ENCODE results near the gene SLC11A1. TPM values are rescaled to one million over a fixed set of nuclear protein-coding genes. Genes with fewer than 3 reads are reported as not detected.

Gene SLC11A1
- total RNA-seq, 2 experiments from 2014 or later, result 0.17 TPM

DNA sequence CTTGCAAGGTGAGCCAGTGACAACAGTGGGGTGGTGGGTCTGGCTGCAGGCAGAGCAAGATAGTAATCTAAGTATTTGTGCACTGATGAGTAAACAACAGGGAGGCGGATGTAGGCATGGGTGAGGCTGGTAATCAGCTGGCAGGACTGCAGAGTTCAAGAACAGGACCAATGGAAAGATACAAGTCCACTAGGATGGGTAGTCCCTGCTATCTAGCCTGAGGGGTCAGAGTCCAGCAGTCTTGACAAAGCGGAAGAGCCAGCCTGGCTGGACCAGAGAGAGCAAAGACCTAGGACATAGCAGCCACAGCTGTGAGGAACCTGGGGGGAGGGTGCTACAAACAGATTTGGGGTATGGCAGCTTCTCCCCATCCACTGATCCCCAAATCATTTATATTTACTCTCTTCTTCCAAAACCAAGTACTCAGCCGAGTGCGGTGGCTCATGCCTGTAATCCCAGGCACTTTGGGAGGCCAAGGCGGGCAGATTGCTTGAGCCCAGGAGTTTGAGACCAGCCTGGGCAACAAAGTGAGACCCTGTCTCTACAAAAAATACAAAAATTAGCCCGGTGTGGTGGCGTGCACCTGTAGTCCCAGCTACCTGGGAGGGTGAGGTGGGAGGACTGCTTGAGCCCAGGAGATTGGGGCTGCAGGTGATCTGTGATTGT lies 62.8 kb downstream of the SLC11A1 start:
- no peak for DNase-seq
- Mint-ChIP-seq H3K27ac (peak overlapping the region; percentile 58), H3K4me1 (peaks cover 4% of the 10 kb centered on the region), H3K27me3 (no peaks in the 10 kb centered on the region), H3K36me3 (ENCODE audit: low read depth) (peaks cover 15% of the 10 kb centered on the region), H3K4me3 (no peak overlapping the region), H3K9me3 (no peaks in the 10 kb centered on the region)
- CTCF ChIA-PET, result interaction anchor here (0.6 to 1.6 kb wide), 3 partner anchors 11 to 105 kb away, joined by 3 to 7 read pairs (median 4); no protein-coding TSS in a partner anchor
- POLR2A ChIA-PET, result no interaction called here

DNA sequence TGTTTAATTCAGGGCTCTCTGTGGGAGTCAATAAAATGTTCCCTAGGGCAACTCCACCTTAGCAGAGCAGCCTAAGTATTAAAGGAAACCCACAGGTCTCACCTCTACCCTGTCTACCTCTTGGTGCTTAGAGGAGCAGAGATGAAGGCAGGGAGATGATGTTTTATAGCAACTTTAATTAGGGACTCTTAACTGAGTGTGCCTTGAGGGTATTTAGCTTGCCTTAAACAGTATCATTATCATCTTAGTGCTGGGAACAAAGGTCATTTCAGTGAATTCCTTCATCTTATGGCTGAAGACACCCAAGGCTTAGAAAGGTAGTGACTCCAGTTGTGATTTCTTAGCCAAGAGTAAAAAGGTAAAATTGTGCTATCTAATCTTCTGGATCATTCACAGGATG lies 63.5 kb downstream of the SLC11A1 start:
- Mint-ChIP-seq H3K27ac (no peak overlapping the region), H3K4me3 (no peak overlapping the region), H3K9me3 (no peaks in the 10 kb centered on the region), H3K36me3 (ENCODE audit: low read depth) (peaks cover 18% of the 10 kb centered on the region), H3K27me3 (no peaks in the 10 kb centered on the region), H3K4me1 (peaks cover 4% of the 10 kb centered on the region)
- no peak for DNase-seq
- ChIA-PET POLR2A (no interaction called here), CTCF (interaction anchor here (0.7 kb wide), 2 partner anchors 9 to 109 kb away, joined by 3 read pairs; no protein-coding TSS in a partner anchor)

Small RNA genes within 50 kb of the gene (microRNA-seq; reads per million reads assigned to microRNA genes)
- gene MIR26B (ENCODE audit: borderline microRNAs expressed, borderline replicate concordance) (9,857 reads per million, percentile 97 among the genes with 10 or more reads in this experiment), gene MIR6810 (ENCODE audit: borderline microRNAs expressed, borderline replicate concordance) (not detected)

Other genes starting within 250 kb of the SLC11A1 start
- 1 to 10 TPM in 1 of 2 experiments, under 1 TPM in 1; 0.99 to 1.1 TPM for gene CXCR1, start 215.3 kb upstream of the SLC11A1 start, total RNA-seq
- gene ARPC2, start 165.1 kb upstream of the SLC11A1 start, total RNA-seq, result 100 to 1,000 TPM; 708 to 729 TPM
- 1 to 10 TPM; 1.0 to 1.2 TPM for gene GPBAR1, start 121.3 kb upstream of the SLC11A1 start, total RNA-seq
- 10 to 100 TPM; 42.3 to 51.1 TPM for gene AAMP, start 112.1 kb upstream of the SLC11A1 start, total RNA-seq
- 10 to 100 TPM; 34.0 to 39.1 TPM for gene PNKD, start 111.8 kb upstream of the SLC11A1 start, total RNA-seq
- gene TMBIM1, start 89.8 kb upstream of the SLC11A1 start, total RNA-seq, result 100 to 1,000 TPM in 1 of 2 experiments, 10 to 100 TPM in 1; 99.3 to 101 TPM
- gene CATIP, start 25.4 kb upstream of the SLC11A1 start, total RNA-seq, result not detected
- gene CTDSP1, start 17.6 kb downstream of the SLC11A1 start, total RNA-seq, result 100 to 1,000 TPM; 186 to 208 TPM
- gene VIL1, start 36.9 kb downstream of the SLC11A1 start, total RNA-seq, result under 1 TPM in 1 of 2 experiments, not detected in 1; 0.17 TPM
- gene USP37, start 186.1 kb downstream of the SLC11A1 start, total RNA-seq, result 10 to 100 TPM; 27.4 to 30.5 TPM
- gene CNOT9, start 186.6 kb downstream of the SLC11A1 start, total RNA-seq, result 10 to 100 TPM; 71.0 to 80.9 TPM
- under 1 TPM; 0.15 to 0.30 TPM for gene PLCD4, start 225.6 kb downstream of the SLC11A1 start, total RNA-seq

Data from activated CD4-positive, alpha-beta T cell treated with anti-CD3 and anti-CD28 coated beads, Interleukin-2, amount 10 ng/mL, durations not matched to agents 7 days and 5 days (primary cell).